GM21723 (cell line): ENCODE results near the gene MRPL4.

Source experiments
- ATAC-seq: cut with Tn5 transposase; IDR thresholded peaks from one replicate; pipeline ENCODE4 v1.9.1; 2021; ENCODE audit warnings: mild to moderate bottlenecking, moderate library complexity; ENCODE audit not compliant: unreplicated experiment

The MRPL4 gene

DNA sequence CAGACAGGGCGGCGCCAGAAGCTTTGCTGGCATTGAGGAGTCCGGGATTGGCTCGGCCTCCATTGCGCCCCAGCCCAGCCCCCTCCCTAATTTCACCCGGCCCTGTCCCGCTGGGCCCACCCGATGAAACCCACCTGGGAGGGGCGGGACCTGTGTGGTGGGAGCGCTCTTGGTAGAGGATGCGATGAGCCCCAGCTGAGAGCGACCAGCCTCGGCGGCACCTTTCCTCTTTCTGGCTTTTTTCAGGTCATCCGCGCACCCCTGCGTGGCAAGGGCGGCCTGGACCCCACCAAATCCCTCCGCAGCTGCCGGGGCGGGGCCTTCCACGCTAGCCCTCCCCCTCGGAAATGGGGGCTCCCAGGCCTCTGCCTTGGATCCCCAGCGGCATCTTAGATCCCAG is 57.4 kb downstream of the MRPL4 start, which contains the start of gene ZGLP1:
TSS of gene ZGLP1 (minus strand) at position 393 of the 400 bp plus-strand sequence.
- no peak for ATAC-seq
